Smooth muscle cell (in vitro differentiated cells): ENCODE measurements around the gene KIAA0825. TPM values are rescaled to one million over a fixed set of nuclear protein-coding genes. Genes with fewer than 3 reads are reported as not detected.

Experiments used
- DNase-seq: peaks from one replicate; lab custom pipeline; 2025; ENCODE audit not compliant: unreplicated experiment; lab: John Stamatoyannopoulos, UW
- H2AFZ ChIP-seq: fragments of 200-600 bp; sonication (generic); 2 replicates; pipeline ENCODE4 v1.6.0; 2016; ENCODE audit warnings: antibody characterized with exemption, low read depth, mild to moderate bottlenecking
- H3F3A ChIP-seq: fragments of 200-600 bp; sonication (generic); 2 replicates; pipeline ENCODE4 v1.6.0; 2017; ENCODE audit warnings: antibody characterized with exemption, low read depth
- H3K27ac ChIP-seq: fragments of 200-600 bp; sonication (generic); 2 replicates; pipeline ENCODE4 v1.5.1; 2016; ENCODE audit warnings: low read depth, mild to moderate bottlenecking
- H3K27me3 ChIP-seq: fragments of 200-600 bp; sonication (generic); 2 replicates; pipeline ENCODE4 v1.6.1; 2016; ENCODE audit warnings: low read depth, mild to moderate bottlenecking
- H3K36me3 ChIP-seq: fragments of 200-600 bp; sonication (generic); 2 replicates; pipeline ENCODE4 v1.5.1; 2016; ENCODE audit warnings: low read depth
- H3K4me1 ChIP-seq: fragments of 200-600 bp; sonication (generic); 2 replicates; pipeline ENCODE4 v1.5.1; 2016; ENCODE audit warnings: low read depth
- H3K4me2 ChIP-seq: fragments of 200-600 bp; sonication (generic); 2 replicates; pipeline ENCODE4 v1.6.0; 2016; ENCODE audit warnings: mild to moderate bottlenecking
- H3K4me3 ChIP-seq: fragments of 200-600 bp; sonication (generic); 2 replicates; pipeline ENCODE4 v1.5.1; 2016; ENCODE audit warnings: mild to moderate bottlenecking
- H3K79me2 ChIP-seq: fragments of 200-600 bp; sonication (generic); 2 replicates; pipeline ENCODE4 v1.6.0; 2016; ENCODE audit warnings: low read depth, mild to moderate bottlenecking
- H3K9ac ChIP-seq: fragments of 200-600 bp; sonication (generic); 2 replicates; pipeline ENCODE4 v1.6.0; 2016; ENCODE audit warnings: low read depth
- H3K9me3 ChIP-seq: fragments of 200-600 bp; sonication (generic); replicated peaks from 2 replicates; pipeline ENCODE4 v1.5.1; 2016; ENCODE audit warnings: low read depth
- H4K20me1 ChIP-seq: fragments of 200-600 bp; sonication (generic); 2 replicates; pipeline ENCODE4 v1.6.0; 2016; ENCODE audit warnings: low read depth
- CTCF ChIP-seq: fragments of 200-600 bp; sonication (generic); IDR thresholded peaks from 2 replicates; pipeline ENCODE4 v1.5.1; 2017; ENCODE audit warnings: borderline replicate concordance, mild to moderate bottlenecking, antibody characterized with exemption; ENCODE audit not compliant: insufficient read depth, poor library complexity, severe bottlenecking
- WGBS: methylation state at CpG from one replicate; pipeline ENCODE4 v1.1.7; 2016; ENCODE audit warnings: low lambda C conversion rate; 5-methylcytosine and 5-hydroxymethylcytosine counted together
- polyA plus RNA-seq: library from polyadenylated mRNA; unstranded; fragments of >200 nt; fragmentation: Nextera tagmentation; extraction: Ambion mirVana; gene quantifications from 2 replicates; pipeline ENCODE4 v1.2.1, GENCODE V29; 2016
- total RNA-seq: library from RNA; depleted of rRNA; stranded (reverse); fragments of >200 nt; gene quantifications from 2 replicates; pipeline ENCODE4 v1.2.3, GENCODE V29; 2014

KIAA0825 gene
- total and polyA plus RNA-seq, 2 experiments from 2014 or later = 1.3 to 3.1 TPM

GRCh38 chr5:94402096-94402495 is 216.3 kb downstream of the KIAA0825 start:
- H3K9ac ChIP-seq = no peak overlapping the region
- peaks cover 11% of the 10 kb centered on the region for H3K4me1 ChIP-seq
- H3K27ac ChIP-seq = no peak overlapping the region
- no peaks in the 10 kb centered on the region for H3F3A ChIP-seq
- no peaks in the 10 kb centered on the region for H3K9me3 ChIP-seq
- H3K79me2 ChIP-seq = no peaks in the 10 kb centered on the region
- H4K20me1 ChIP-seq = no peaks in the 10 kb centered on the region
- no peak for DNase-seq
- no peaks in the 10 kb centered on the region for H3K27me3 ChIP-seq
- no peaks in the 10 kb centered on the region for H3K36me3 ChIP-seq
- no peak overlapping the region for H3K4me2 ChIP-seq
- no peak overlapping the region for H2AFZ ChIP-seq
- no peak for TF ChIP-seq CTCF
- 88% methylated on average over 3 of the region's 3 CpGs for WGBS
- H3K4me3 ChIP-seq = no peak overlapping the region

GRCh38 chr5:94397508-94397907 is 220.9 kb downstream of the KIAA0825 start:
- no peak for TF ChIP-seq CTCF
- no peaks in the 10 kb centered on the region for H3F3A ChIP-seq
- no peaks in the 10 kb centered on the region for H4K20me1 ChIP-seq
- H3K27me3 ChIP-seq = no peaks in the 10 kb centered on the region
- no peaks in the 10 kb centered on the region for H3K79me2 ChIP-seq
- DNase-seq = no peak
- H3K27ac ChIP-seq = no peak overlapping the region
- no peak overlapping the region for H3K4me2 ChIP-seq
- H3K4me1 ChIP-seq = no peaks in the 10 kb centered on the region
- no peak overlapping the region for H3K4me3 ChIP-seq
- no peak overlapping the region for H3K9ac ChIP-seq
- no peaks in the 10 kb centered on the region for H3K9me3 ChIP-seq
- no peaks in the 10 kb centered on the region for H3K36me3 ChIP-seq
- H2AFZ ChIP-seq = no peak overlapping the region

- Histone ChIP-seq H3K79me2 (no peaks in the 10 kb centered on the region), H3K4me1 (no peaks in the 10 kb centered on the region), H3K27ac (no peak overlapping the region), H3K36me3 (no peaks in the 10 kb centered on the region), H3K27me3 (no peaks in the 10 kb centered on the region), H3K9me3 (no peaks in the 10 kb centered on the region), H3K9ac (no peak overlapping the region), H3K4me2 (no peak overlapping the region), H2AFZ (no peak overlapping the region), H3K4me3 (no peak overlapping the region), H4K20me1 (no peaks in the 10 kb centered on the region), H3F3A (no peaks in the 10 kb centered on the region)
- TF ChIP-seq CTCF = no peak
- no peak for DNase-seq
Measured at GRCh38 chr5:94396687-94397086, 221.7 kb downstream of the KIAA0825 start.

GRCh38 chr5:94395468-94395867 is 222.9 kb downstream of the KIAA0825 start:
- WGBS = 90% methylated on average over 1 of the region's 1 CpG
- no peak overlapping the region for H3K4me2 ChIP-seq
- no peak overlapping the region for H3K9ac ChIP-seq
- H2AFZ ChIP-seq = no peak overlapping the region
- no peak for TF ChIP-seq CTCF
- no peaks in the 10 kb centered on the region for H3F3A ChIP-seq
- H3K4me3 ChIP-seq = no peak overlapping the region
- no peaks in the 10 kb centered on the region for H3K4me1 ChIP-seq
- no peaks in the 10 kb centered on the region for H3K36me3 ChIP-seq
- H3K9me3 ChIP-seq = no peaks in the 10 kb centered on the region
- no peaks in the 10 kb centered on the region for H3K27me3 ChIP-seq
- no peaks in the 10 kb centered on the region for H4K20me1 ChIP-seq
- no peak overlapping the region for H3K27ac ChIP-seq
- H3K79me2 ChIP-seq = no peaks in the 10 kb centered on the region
- no peak for DNase-seq
